Gastrocnemius medialis (tissue), 4 donors: ENCODE data around the gene ADNP2.

ENCODE experiments used
- CTCF ChIP-seq, 5 experiments: fragments of 450-650 bp in 3 of 5; fragments of 200-600 bp in 2 of 5; sonication (generic) in 2 of 5; IDR thresholded peaks in 4 of 5; conservative IDR thresholded peaks in 1 of 5; 1 replicate in 4 of 5; 2 replicates in 1 of 5; pipeline ENCODE4 v1.5.1; 2016 to 2019; ENCODE audit warnings: antibody characterized with exemption in 5 of 5, mild to moderate bottlenecking in 3 of 5, moderate library complexity in 3 of 5
- POLR2A ChIP-seq, 2 donors: fragments of 450-650 bp; IDR thresholded peaks; one replicate each; pipeline ENCODE4 v1.6.1; 2017; ENCODE audit warnings: antibody characterized with exemption in 2 of 2, mild to moderate bottlenecking in 2 of 2, moderate library complexity in 2 of 2

DNA sequence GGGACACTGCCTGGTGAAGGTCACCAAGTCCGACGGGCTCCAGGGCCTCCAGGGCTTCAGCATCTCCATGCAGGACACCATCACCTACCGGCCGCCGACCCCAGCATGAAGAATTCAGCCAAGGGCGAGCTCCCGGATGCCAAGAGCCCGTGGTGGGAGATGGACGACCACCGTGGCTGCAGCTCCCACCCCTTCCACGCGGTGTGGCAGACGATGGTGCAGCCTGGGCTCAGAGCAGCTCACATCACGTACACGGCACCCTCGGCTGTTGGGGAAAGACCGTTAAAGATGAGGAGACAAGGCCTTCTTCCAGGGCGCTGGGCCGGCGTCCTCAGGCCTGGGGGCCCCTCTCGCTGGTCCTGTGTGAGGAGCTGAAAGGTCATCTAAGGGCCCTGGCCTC lies 31.2 kb upstream of the ADNP2 start:
- TF ChIP-seq CTCF (IDR thresholded peaks at IDR 0.05 in 4 of 5, conservative IDR thresholded peaks at IDR 0.05 in 1 of 5) (no peak), POLR2A (IDR thresholded peaks at IDR 0.05) (no peak)
